ENCODE data around the gene LTBP4. TPM values are rescaled to one million over a fixed set of nuclear protein-coding genes. Genes with fewer than 3 reads are reported as not detected.

The LTBP4 gene
- total and polyA plus RNA-seq, 2 of the 13 experiments (the other 11 are each of a cell fraction or from before 2014, with no cell fraction given), result 0.86 to 2.3 TPM

DNA sequence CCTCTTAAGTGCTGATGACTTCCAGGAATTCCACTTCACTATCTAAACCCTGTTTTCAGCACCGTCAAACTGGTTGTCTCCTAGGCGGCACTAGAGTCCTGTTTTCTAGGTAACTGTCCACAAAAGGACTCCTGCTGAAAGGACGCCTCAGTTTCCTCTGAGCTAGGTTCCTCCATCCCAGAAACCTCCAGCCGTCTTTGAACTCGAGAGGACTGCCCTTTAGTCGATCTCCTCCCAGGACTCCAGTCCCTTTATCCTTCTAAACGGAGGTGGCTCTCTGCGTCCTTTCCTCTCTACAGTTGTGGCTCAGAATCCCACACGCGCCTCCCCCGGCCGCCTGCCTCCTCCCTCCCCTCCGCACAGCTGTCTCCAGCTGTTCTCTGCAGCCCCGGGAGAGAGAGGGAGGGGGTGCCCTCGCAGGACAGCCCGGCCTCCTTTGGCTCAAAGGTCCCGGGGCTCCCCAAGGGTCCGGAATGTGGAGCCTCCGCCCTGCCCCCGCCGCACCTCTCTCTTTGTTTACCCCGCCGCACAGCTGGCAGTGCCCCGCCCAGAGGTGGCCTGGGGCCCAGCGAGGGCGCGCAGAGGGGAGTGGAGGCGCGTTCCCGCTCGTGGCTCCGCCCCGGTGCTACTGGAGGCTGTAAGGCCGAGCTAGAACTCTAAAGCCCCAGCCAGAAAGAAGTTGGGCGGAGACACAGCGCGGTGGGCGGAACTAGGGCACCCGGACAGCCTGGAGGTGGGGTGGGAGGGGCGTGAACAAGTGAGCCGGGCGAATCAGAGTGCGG lies 2.4 kb downstream of the LTBP4 start (continued):
- TF ChIP-seq SIN3A (IDR thresholded peaks at IDR 0.05; ENCODE audit: borderline replicate concordance, low read depth, low read length), result peak; percentile 82; the same call in 1 of the 2 replicates
- TF ChIP-seq HMG20B (CRISPR knock-in tag; conservative IDR thresholded peaks at IDR 0.05), result peak; percentile 92
- TF ChIP-seq, protein P1, sequence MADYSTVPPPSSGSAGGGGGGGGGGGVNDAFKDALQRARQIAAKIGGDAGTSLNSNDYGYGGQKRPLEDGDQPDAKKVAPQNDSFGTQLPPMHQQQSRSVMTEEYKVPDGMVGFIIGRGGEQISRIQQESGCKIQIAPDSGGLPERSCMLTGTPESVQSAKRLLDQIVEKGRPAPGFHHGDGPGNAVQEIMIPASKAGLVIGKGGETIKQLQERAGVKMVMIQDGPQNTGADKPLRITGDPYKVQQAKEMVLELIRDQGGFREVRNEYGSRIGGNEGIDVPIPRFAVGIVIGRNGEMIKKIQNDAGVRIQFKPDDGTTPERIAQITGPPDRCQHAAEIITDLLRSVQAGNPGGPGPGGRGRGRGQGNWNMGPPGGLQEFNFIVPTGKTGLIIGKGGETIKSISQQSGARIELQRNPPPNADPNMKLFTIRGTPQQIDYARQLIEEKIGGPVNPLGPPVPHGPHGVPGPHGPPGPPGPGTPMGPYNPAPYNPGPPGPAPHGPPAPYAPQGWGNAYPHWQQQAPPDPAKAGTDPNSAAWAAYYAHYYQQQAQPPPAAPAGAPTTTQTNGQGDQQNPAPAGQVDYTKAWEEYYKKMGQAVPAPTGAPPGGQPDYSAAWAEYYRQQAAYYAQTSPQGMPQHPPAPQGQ (CRISPR knock-in tag; IDR thresholded peaks at IDR 0.05; ENCODE audit: borderline replicate concordance), result no peak
- TF ChIP-seq IKZF1 (IDR thresholded peaks at IDR 0.05), result no peak
- TF ChIP-seq, protein P2, sequence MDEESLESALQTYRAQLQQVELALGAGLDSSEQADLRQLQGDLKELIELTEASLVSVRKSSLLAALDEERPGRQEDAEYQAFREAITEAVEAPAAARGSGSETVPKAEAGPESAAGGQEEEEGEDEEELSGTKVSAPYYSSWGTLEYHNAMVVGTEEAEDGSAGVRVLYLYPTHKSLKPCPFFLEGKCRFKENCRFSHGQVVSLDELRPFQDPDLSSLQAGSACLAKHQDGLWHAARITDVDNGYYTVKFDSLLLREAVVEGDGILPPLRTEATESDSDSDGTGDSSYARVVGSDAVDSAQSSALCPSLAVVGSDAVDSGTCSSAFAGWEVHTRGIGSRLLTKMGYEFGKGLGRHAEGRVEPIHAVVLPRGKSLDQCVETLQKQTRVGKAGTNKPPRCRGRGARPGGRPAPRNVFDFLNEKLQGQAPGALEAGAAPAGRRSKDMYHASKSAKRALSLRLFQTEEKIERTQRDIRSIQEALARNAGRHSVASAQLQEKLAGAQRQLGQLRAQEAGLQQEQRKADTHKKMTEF (CRISPR knock-in tag; IDR thresholded peaks at IDR 0.05), result peak; percentile 96
- TF ChIP-seq, protein P3, sequence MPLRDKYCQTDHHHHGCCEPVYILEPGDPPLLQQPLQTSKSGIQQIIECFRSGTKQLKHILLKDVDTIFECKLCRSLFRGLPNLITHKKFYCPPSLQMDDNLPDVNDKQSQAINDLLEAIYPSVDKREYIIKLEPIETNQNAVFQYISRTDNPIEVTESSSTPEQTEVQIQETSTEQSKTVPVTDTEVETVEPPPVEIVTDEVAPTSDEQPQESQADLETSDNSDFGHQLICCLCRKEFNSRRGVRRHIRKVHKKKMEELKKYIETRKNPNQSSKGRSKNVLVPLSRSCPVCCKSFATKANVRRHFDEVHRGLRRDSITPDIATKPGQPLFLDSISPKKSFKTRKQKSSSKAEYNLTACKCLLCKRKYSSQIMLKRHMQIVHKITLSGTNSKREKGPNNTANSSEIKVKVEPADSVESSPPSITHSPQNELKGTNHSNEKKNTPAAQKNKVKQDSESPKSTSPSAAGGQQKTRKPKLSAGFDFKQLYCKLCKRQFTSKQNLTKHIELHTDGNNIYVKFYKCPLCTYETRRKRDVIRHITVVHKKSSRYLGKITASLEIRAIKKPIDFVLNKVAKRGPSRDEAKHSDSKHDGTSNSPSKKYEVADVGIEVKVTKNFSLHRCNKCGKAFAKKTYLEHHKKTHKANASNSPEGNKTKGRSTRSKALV (CRISPR knock-in tag; IDR thresholded peaks at IDR 0.05), result peak; percentile 79
- 0 out of 2 replicates have a peak, but pooled peaks have one; percentile 59 for TF ChIP-seq ZNF776 (CRISPR knock-in tag; IDR thresholded peaks at IDR 0.05)
- TF ChIP-seq, protein P4, sequence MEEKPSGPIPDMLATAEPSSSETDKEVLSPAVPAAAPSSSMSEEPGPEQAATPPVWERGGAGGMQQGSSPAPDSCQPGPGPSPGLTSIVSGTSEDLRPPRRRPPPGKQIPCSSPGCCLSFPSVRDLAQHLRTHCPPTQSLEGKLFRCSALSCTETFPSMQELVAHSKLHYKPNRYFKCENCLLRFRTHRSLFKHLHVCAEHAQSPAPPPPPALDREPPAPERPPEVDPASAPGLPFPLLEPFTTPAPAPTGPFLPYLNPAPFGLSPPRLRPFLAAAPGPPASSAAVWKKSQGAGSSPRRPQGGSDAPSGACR (CRISPR knock-in tag; IDR thresholded peaks at IDR 0.05), result peak; percentile 88; the same call in 1 of the 2 replicates
- peak; percentile 96 for TF ChIP-seq FOXJ3 (CRISPR knock-in tag; IDR thresholded peaks at IDR 0.05; ENCODE audit: borderline replicate concordance)
- TF ChIP-seq ZBTB38 (CRISPR knock-in tag; IDR thresholded peaks at IDR 0.05), result no peak
- TF ChIP-seq HNRNPK (IDR thresholded peaks at IDR 0.05; ENCODE audit: low read depth, low read length, poor library complexity, severe bottlenecking), result peak; percentile 100
- TF ChIP-seq FOXA3 (CRISPR knock-in tag; IDR thresholded peaks at IDR 0.05), result peak; percentile 96
- TF ChIP-seq FOXK2 (IDR thresholded peaks at IDR 0.05), result peak; percentile 80; the same call in 1 of the 2 replicates
- TF ChIP-seq KDM6A (CRISPR knock-in tag; IDR thresholded peaks at IDR 0.05; ENCODE audit: low read depth), result peak; percentile 91
- TF ChIP-seq SALL1 (CRISPR knock-in tag; IDR thresholded peaks at IDR 0.05), result peak; percentile 92
- no peak for TF ChIP-seq SATB2 (CRISPR knock-in tag; IDR thresholded peaks at IDR 0.05)
- TF ChIP-seq, protein P5, sequence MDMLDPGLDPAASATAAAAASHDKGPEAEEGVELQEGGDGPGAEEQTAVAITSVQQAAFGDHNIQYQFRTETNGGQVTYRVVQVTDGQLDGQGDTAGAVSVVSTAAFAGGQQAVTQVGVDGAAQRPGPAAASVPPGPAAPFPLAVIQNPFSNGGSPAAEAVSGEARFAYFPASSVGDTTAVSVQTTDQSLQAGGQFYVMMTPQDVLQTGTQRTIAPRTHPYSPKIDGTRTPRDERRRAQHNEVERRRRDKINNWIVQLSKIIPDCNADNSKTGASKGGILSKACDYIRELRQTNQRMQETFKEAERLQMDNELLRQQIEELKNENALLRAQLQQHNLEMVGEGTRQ (IDR thresholded peaks at IDR 0.05; ENCODE audit: low read depth, low read length), result no peak
- TF ChIP-seq, protein P5 (CRISPR knock-in tag; IDR thresholded peaks at IDR 0.05; ENCODE audit: borderline replicate concordance), result no peak
- peak; percentile 45; the same call in 1 of the 2 replicates for TF ChIP-seq ZBTB7A (CRISPR knock-in tag; IDR thresholded peaks at IDR 0.05)
- TF ChIP-seq ZNF629 (CRISPR knock-in tag; conservative IDR thresholded peaks at IDR 0.05), result no peak; the same call in 1 of the 2 replicates
- TF ChIP-seq, protein P6, sequence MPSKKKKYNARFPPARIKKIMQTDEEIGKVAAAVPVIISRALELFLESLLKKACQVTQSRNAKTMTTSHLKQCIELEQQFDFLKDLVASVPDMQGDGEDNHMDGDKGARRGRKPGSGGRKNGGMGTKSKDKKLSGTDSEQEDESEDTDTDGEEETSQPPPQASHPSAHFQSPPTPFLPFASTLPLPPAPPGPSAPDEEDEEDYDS (CRISPR knock-in tag; IDR thresholded peaks at IDR 0.05), result peak; percentile 48; the same call in 1 of the 2 replicates

Data from HepG2 (cell line).